Body of pancreas (tissue), 4 donors: ENCODE data around the gene PLEKHB1. TPM values are rescaled to one million over a fixed set of nuclear protein-coding genes. Genes with fewer than 3 reads are reported as not detected.

Experiments used
- ATAC-seq: fragments of 150-250 bp; one replicate; pipeline ENCODE4 v1.9.1; 2016
- DNase-seq, 4 donors: peaks; one replicate each; pipeline ENCODE4 v3.0.0-alpha.2; 2019
- H3K27ac ChIP-seq, 4 donors: fragments of 200-600 bp; sonication (generic); 1 replicate in 3 of 4; 2 replicates in 1 of 4; pipeline versions ENCODE4 v1.5.1 to v1.6.1; 2016 to 2019; ENCODE audit warnings: mild to moderate bottlenecking in 1 of 4, mixed read lengths in 1 of 4, moderate library complexity in 1 of 4
- H3K27me3 ChIP-seq, 2 donors: fragments of 200-600 bp; sonication (generic); one replicate each; pipeline ENCODE4 v1.6.0; 2016; ENCODE audit warnings: mild to moderate bottlenecking in 1 of 2
- H3K36me3 ChIP-seq, 2 donors: fragments of 200-600 bp; sonication (generic); replicated peaks in 1 of 2; 2 replicates each; pipeline ENCODE4 v1.5.1; 2016; ENCODE audit warnings: low read depth in 2 of 2; ENCODE audit not compliant: insufficient read depth in 1 of 2
- H3K4me1 ChIP-seq: fragments of 200-600 bp; sonication (generic); one replicate; pipeline ENCODE4 v1.6.0; 2016
- H3K4me3 ChIP-seq, 2 donors: fragments of 200-600 bp; sonication (generic); 1 replicate in 1 of 2; 2 replicates in 1 of 2; pipeline ENCODE4 v1.5.1; 2016 to 2019
- H3K9me3 ChIP-seq, 3 donors: fragments of 200-600 bp; sonication (generic); 1 replicate in 2 of 3; 2 replicates in 1 of 3; pipeline ENCODE4 v1.5.1; 2016
- CTCF ChIP-seq, 7 experiments: fragments of 450-650 bp in 4 of 7; fragments of 200-600 bp in 3 of 7; sonication (generic) in 3 of 7; IDR thresholded peaks; one replicate each; pipeline ENCODE4 v1.5.1; 2016 to 2019; ENCODE audit warnings: antibody characterized with exemption in 7 of 7
- POLR2A ChIP-seq, 3 donors: fragments of 450-650 bp; IDR thresholded peaks; one replicate each; pipeline ENCODE4 v1.6.1; 2016; ENCODE audit warnings: antibody characterized with exemption in 3 of 3, mild to moderate bottlenecking in 2 of 3
- WGBS, 2 donors: methylation state at CpG; one replicate each; pipeline ENCODE4 v1.1.5; 2017; 5-methylcytosine and 5-hydroxymethylcytosine counted together
- intact Hi-C: fragments of 100-400 bp; cut with DNase I; formaldehyde crosslinking; loops from one replicate; pipeline ENCODE4 v1.15.1; 2023
- total RNA-seq, 2 donors: library from RNA; depleted of rRNA; stranded (reverse); fragments of >200 nt; gene quantifications; one replicate each; pipeline ENCODE4 v1.1.0, GENCODE V29; 2016

PLEKHB1 gene
- total RNA-seq, 2 donors from 2014 or later: 22.4 to 42.5 TPM

GRCh38 chr11:73635721-73636120, 10.7 kb upstream of the PLEKHB1 start:
- TF ChIP-seq POLR2A (IDR thresholded peaks at IDR 0.05) (no peak), CTCF (IDR thresholded peaks at IDR 0.05) (no peak)

GRCh38 chr11:73636249-73636648, 10.1 kb upstream of the PLEKHB1 start:
- no peaks in the 10 kb centered on the region for H3K36me3 ChIP-seq
- no peak for DNase-seq
- H3K9me3 ChIP-seq: no peaks in the 10 kb centered on the region
- no peak overlapping the region for H3K4me3 ChIP-seq
- H3K27me3 ChIP-seq: no peaks in the 10 kb centered on the region
- no peak for TF ChIP-seq CTCF (IDR thresholded peaks at IDR 0.05)
- no peak for TF ChIP-seq POLR2A (IDR thresholded peaks at IDR 0.05)
- WGBS, 2 donors: 86% methylated on average over 5 of the region's 5 CpGs
- H3K27ac ChIP-seq: no peak overlapping the region
- no peaks in the 10 kb centered on the region for H3K4me1 ChIP-seq
- intact Hi-C loops: no loop called here
- ATAC-seq: no peak

More at GRCh38 chr11:73635721-73636120, 10.7 kb upstream of the PLEKHB1 start:
- H3K4me3 ChIP-seq: no peak overlapping the region
- intact Hi-C loops: no loop called here
- H3K36me3 ChIP-seq: no peaks in the 10 kb centered on the region
- no peak for ATAC-seq
- WGBS, 2 donors: 85 to 90% methylated on average over 5 of the region's 5 CpGs
- no peaks in the 10 kb centered on the region for H3K9me3 ChIP-seq
- H3K4me1 ChIP-seq: no peaks in the 10 kb centered on the region
- no peaks in the 10 kb centered on the region for H3K27me3 ChIP-seq
- H3K27ac ChIP-seq: no peak overlapping the region
- DNase-seq: no peak

- ATAC-seq (no peak), DNase-seq (no peak)
- 44 to 50% methylated on average over 1 of the region's 1 CpG for WGBS, 2 donors
- Histone ChIP-seq H3K4me1 (no peaks in the 10 kb centered on the region), H3K4me3 (no peak overlapping the region), H3K27me3 (no peaks in the 10 kb centered on the region), H3K9me3 (no peaks in the 10 kb centered on the region), H3K27ac (no peak overlapping the region), H3K36me3 (no peaks in the 10 kb centered on the region)
- intact Hi-C loops: no loop called here
- TF ChIP-seq POLR2A (IDR thresholded peaks at IDR 0.05): no peak
- no peak for TF ChIP-seq CTCF (IDR thresholded peaks at IDR 0.05)
These were observed 9.4 kb upstream of the PLEKHB1 start for GRCh38 chr11:73637012-73637411.

- TF ChIP-seq POLR2A (IDR thresholded peaks at IDR 0.05): no peak
- no peak for TF ChIP-seq CTCF (IDR thresholded peaks at IDR 0.05)
- intact Hi-C loops: no loop called here
- DNase-seq: no peak
- no peak for ATAC-seq
- Histone ChIP-seq H3K4me3 (no peak overlapping the region), H3K4me1 (no peaks in the 10 kb centered on the region), H3K27me3 (no peaks in the 10 kb centered on the region), H3K27ac (no peak overlapping the region), H3K9me3 (no peaks in the 10 kb centered on the region), H3K36me3 (no peaks in the 10 kb centered on the region)
- WGBS, 2 donors: 50 to 54% methylated on average over 2 of the region's 2 CpGs
These were observed 5.8 kb upstream of the PLEKHB1 start for GRCh38 chr11:73640592-73640991.

GRCh38 chr11:73641668-73642067, 4.7 kb upstream of the PLEKHB1 start:
- intact Hi-C loops: no loop called here
- H3K27ac ChIP-seq: no peak overlapping the region
- DNase-seq (no peak), ATAC-seq (no peak)
- H3K9me3 ChIP-seq: no peaks in the 10 kb centered on the region
- no peaks in the 10 kb centered on the region for H3K27me3 ChIP-seq
- no peaks in the 10 kb centered on the region for H3K4me1 ChIP-seq
- no peak overlapping the region for H3K4me3 ChIP-seq
- TF ChIP-seq POLR2A (IDR thresholded peaks at IDR 0.05) (no peak), CTCF (IDR thresholded peaks at IDR 0.05) (no peak)
- H3K36me3 ChIP-seq: no peaks in the 10 kb centered on the region
